Activated naive CD4-positive, alpha-beta T cell treated with Interleukin-2 at 50 U/mL for 16 hours (primary cell): ENCODE data around the gene EPHB1.

Source experiments
- DNase-seq: peaks from one replicate; pipeline ENCODE4 v3.0.0-alpha.2; 2020

EPHB1 gene

GRCh38 chr3:134809427-134810051 is 14.5 kb downstream of the EPHB1 start:
- no peak for DNase-seq

GRCh38 chr3:134810052-134810435 is 15.0 kb downstream of the EPHB1 start:
- DNase-seq, result no peak

GRCh38 chr3:134810850-134811249 is 15.8 kb downstream of the EPHB1 start:
- DNase-seq, result no peak

GRCh38 chr3:134813618-134814017 is 18.6 kb downstream of the EPHB1 start:
- no peak for DNase-seq

GRCh38 chr3:134815519-134815918 is 20.5 kb downstream of the EPHB1 start:
- DNase-seq, result no peak

GRCh38 chr3:134816623-134817022 is 21.6 kb downstream of the EPHB1 start:
- no peak for DNase-seq

- DNase-seq, result no peak
Observed at GRCh38 chr3:134817297-134817696, 22.2 kb downstream of the EPHB1 start.

GRCh38 chr3:134820994-134821393 is 25.9 kb downstream of the EPHB1 start:
- DNase-seq, result no peak

- DNase-seq, result no peak
Observed at GRCh38 chr3:134822090-134822489, 27.0 kb downstream of the EPHB1 start.

GRCh38 chr3:134823679-134824078 is 28.6 kb downstream of the EPHB1 start:
- no peak for DNase-seq

GRCh38 chr3:134824791-134825190 is 29.7 kb downstream of the EPHB1 start:
- no peak for DNase-seq

GRCh38 chr3:134827213-134827612 is 32.2 kb downstream of the EPHB1 start:
- DNase-seq, result no peak

- DNase-seq, result no peak
Observed at GRCh38 chr3:134829721-134830120, 34.7 kb downstream of the EPHB1 start.

- DNase-seq, result no peak
Observed at GRCh38 chr3:134832585-134832984, 37.5 kb downstream of the EPHB1 start.

- DNase-seq, result no peak
Observed at GRCh38 chr3:134833453-134834163, 38.5 kb downstream of the EPHB1 start.

GRCh38 chr3:134836921-134837320 is 41.9 kb downstream of the EPHB1 start:
- no peak for DNase-seq

- DNase-seq, result no peak
Observed at GRCh38 chr3:134838599-134838998, 43.5 kb downstream of the EPHB1 start.

GRCh38 chr3:134839422-134839821 is 44.4 kb downstream of the EPHB1 start:
- DNase-seq, result no peak

GRCh38 chr3:134839990-134840389 is 44.9 kb downstream of the EPHB1 start:
- no peak for DNase-seq

GRCh38 chr3:134840459-134840858 is 45.4 kb downstream of the EPHB1 start:
- DNase-seq, result no peak

GRCh38 chr3:134846084-134846483 is 51.0 kb downstream of the EPHB1 start:
- DNase-seq, result no peak

- no peak for DNase-seq
Observed at GRCh38 chr3:134846911-134847317, 51.9 kb downstream of the EPHB1 start.

- no peak for DNase-seq
Observed at GRCh38 chr3:134847349-134847748, 52.3 kb downstream of the EPHB1 start.

- no peak for DNase-seq
Observed at GRCh38 chr3:134849561-134849960, 54.5 kb downstream of the EPHB1 start.

GRCh38 chr3:134850761-134851160 is 55.7 kb downstream of the EPHB1 start:
- DNase-seq, result no peak
